T1000 (cell line): ENCODE data around the gene FSTL4.
"Not testable (repeated sequence)": the region's sequence is repeated elsewhere in the genome, so short reads cannot be mapped to it uniquely, and the experiment has no call there.

Experiments
- DNase-seq: peaks from one replicate; lab custom pipeline; 2025; ENCODE audit warnings: mixed read lengths; lab: John Stamatoyannopoulos, UW

The FSTL4 gene

DNA sequence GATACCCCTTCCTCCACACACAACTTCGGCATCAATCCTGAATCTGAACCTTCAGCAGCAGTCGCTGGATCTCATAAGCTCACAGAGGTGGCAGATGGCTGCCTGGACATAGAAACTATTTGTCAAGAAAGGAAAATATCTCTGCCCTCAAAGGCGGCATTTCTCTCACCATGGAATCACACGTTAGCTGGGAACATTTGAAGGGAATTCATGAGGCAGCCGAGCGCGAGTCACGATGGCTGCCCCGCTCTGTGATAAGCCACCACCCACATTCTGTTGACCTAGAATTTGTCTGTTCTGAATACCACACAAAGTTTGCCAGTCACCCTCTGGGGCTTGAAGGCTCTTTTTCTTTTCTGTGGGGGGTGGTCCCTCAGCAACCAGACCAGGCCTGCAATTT, 157.9 kb downstream of the FSTL4 start:
- DNase-seq: no peak

DNA sequence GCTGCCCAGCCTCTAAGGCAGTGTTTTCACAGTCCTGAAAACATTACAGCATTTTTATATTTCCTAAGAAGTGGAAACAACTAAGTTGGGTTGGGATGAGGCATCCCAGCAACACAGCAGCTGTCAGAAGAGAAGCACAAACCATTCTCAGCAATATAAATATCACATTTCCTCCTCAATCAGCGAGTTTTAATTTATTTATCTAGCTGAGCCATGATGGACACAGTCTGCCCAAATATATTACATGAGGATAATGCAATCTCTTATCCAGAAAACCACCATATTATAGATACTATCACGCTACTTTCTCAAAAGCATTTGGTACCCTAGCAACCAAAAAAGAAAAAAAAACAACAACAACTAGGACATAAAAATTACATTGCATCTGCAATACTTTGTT, 158.5 kb downstream of the FSTL4 start:
- no peak for DNase-seq

DNA sequence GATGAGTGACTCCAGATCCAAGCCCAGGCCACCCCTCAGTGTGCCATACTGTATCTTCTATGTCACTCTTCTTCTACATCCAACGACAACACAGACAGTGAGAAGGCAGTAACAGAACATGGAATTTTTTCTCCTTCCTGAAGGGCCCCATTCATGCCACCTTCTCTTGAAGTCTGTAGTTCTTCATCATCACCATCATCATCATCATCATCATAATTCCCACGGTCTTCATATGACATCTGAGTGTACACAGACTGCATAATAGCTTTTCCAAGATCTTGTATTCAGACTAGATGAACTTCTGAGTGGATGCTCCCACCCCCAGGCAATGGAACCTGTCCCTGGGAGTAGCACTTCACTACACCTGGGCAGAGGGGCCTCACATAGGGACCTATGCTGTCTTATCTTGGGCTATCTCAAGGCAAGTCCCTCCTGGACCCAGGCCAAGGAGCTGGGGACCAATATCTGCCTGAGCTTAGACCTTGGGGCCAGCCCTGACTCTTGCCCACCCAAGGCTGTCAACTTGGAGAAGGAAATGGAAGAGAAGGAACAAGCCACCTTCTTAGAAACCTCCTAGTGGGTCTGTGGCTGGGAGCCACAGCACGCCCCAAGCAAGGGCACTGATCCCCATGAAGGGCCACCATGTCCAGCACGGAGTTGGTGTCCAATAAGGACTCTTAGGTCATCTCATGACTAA, 159.1 kb downstream of the FSTL4 start:
- no peak for DNase-seq

DNA sequence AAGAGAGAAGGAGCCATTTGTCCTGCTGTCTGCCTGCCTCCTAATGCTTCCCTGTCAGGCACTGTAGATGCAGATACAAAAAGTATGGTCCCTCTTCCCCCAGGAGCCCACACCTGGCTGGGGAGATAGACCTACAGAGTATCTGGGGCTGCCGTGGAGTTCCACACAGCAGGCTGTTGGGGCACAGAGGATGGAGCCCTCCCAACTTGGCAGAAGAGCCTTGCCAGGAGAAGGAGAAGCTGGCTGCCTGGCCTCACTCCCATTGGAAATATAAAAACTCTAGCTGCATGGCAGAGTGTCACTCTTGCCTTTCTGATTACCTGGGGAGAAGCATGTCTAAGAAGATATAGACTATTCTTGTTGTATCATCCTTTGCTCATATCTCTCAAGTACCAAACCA, 160.4 kb downstream of the FSTL4 start:
- no peak for DNase-seq

DNA sequence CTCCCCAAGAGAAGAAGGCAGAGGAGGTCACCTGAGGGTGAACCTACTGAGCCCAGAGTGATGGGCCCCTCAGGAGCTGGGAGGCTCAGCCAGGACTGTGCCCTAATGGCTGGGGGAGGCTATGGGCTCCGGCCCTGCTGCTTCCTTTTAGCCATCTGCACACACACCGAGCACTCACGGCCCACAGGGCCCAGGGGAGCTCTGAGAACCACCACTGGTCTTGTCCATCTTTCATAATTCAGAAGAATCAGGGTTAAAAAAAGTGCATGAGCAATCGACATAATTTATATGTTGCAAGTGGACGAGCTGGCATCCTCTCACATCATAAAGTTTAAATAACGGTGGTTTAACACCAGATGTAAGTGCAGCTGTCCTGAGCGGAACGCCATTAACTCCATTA, 162.1 kb downstream of the FSTL4 start:
- no peak for DNase-seq

DNA sequence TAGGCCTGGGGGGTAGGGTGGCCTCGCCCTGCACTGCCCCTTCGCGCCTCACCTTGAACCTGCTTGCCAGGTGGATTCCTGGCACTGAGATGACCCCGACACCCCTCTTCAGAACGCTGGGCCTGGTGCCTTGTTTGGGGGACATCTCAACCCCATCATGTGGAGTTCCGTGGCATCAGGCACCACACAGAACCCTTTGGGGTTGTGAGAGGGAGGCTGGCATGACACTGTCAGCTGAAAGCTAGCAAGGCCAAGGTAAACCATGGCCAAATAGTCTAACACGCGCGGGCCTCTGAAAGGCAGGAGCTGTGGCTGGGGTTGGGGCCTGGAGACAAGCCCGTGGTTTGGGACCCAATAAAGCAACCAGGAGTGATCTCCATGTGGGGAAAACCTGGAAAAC, 163.2 kb downstream of the FSTL4 start:
- DNase-seq: no peak

DNA sequence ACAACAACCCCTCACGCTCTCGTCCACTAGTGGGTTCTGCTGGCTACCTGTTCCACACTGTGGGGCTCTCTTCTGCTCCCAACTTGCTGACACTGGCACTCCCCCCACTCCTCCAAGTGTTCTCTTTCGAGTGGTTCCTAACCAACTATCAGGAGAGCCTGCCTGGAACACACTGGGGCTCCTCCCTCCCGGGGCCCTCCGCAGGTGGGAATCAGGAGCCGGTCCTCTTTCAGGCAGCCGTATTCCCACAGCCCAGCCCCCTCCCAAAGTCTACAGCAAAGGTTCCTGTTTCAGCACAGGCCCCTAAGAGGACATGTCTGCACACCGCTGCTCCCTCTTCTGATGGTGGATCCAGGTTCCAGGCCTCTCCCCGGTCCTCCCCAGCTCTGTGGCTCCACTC, 165.9 kb downstream of the FSTL4 start:
- DNase-seq: no peak

DNA sequence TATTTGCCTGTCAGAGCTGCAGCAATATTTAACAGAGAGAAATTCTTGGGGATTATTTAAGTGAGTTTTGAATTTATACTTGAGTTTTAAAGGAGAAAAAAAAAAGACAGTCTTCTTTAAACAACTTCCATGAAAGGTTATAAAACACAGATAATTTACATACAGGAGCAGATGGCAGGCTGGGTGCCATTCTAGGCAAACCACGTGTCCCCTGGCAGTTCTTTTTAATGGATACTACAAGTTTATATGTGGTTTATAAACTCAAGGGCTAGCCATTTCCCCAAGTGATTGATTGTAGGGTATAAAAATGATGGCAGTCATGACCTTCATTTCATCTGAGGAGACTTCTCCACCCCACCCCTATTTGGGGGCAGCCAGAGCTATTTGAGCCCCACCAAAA, 166.6 kb downstream of the FSTL4 start:
- no peak for DNase-seq

DNA sequence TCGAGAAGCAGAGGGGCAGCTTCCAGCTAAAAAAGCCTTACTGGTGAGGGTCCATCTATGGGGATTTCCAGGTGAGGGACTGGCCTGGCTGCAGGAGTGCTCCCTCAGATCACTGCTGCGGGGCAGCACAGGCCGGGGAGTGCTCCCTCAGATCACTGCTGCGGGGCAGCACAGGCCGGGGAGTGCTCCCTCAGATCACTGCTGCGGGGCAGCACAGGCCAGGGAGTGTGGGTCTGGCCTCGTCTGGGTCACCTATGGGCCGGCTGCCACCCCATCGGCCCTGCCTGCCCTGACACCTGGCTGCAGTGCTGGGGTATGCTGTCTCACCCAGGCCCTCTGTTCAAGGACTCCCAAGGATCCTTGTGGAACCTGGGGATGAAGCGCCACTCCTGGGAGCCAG, 167.1 kb downstream of the FSTL4 start:
- DNase-seq: not testable (repeated sequence)

DNA sequence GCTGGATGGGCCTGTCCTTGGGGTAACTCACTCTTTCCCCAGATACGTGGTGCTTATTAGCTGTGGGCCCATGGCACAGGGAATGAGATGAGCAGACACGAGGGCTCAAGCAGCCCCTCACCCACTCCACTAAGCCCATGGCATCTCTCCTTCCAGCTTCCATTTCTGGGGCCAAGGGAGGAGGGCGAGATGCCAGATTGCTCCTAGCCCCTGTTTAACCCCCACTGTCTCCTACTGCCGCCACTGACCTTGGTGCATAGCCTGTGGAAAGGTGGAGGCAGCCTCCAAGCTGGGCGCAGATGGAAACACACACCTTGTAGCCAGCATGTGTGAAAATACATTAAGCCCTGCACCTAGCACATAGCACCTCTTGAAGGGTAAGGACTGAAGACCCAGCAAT, 167.6 kb downstream of the FSTL4 start:
- no peak for DNase-seq

DNA sequence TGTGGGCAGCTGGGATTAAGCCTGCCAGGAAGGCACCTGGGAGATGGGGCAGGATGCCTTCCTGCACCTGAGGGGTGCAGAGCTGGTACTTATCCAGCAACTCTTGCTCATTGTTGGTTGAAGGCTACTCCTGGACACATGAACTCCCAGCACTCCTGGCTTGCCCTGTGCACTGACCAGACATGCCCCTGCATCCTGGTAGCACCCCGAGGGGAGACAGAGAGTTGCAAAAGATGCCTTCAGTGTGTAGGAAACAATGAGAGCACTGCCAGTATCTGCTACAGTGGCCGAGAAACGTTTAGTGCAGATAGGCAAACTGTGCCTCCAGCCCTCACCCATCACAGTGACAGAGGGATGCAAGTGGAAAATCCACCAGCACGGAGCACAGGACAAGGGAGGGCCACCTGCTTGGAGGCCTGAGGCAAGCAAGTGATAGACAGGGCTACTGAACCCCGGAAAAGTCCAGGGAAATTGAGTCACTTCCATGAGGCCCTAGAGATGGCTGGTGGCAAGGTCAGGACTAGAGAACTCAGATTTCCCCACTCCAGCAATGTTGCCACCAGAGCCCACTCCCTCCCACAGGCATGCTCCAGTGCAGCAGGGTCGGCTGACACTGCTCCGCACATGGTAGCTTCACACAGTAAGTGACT, 171.1 kb downstream of the FSTL4 start:
- DNase-seq: no peak

DNA sequence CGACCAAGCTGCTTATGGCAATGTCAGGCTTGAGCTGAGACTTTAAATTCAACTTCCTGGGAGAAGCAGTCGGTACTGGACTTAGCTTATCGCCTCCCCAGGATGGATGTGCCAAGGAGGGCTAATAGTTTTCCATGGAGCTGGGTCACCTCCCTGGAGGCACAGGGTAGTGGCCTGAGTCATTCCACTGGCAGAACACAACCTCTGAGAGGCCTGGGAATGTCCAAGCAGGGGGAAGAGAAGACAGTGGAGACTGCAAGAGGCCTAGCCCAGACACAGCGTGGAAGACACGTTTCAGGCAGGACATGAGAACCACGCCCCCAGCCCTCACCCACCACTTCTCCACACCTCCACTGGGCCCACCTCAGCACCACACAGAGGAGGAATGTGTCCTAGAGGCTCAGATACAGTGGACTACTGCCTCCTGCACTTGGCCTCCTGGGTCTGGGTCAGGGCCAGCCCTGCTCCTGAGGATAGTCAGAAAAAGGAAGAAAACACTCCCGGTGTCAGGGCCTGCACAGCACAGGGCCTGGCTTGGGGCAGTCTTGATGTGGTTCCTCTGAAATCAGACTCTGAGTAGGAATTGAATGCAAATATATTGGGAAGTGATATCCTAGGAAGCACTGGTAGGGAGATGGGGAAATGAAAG, 171.8 kb downstream of the FSTL4 start:
- DNase-seq: no peak

DNA sequence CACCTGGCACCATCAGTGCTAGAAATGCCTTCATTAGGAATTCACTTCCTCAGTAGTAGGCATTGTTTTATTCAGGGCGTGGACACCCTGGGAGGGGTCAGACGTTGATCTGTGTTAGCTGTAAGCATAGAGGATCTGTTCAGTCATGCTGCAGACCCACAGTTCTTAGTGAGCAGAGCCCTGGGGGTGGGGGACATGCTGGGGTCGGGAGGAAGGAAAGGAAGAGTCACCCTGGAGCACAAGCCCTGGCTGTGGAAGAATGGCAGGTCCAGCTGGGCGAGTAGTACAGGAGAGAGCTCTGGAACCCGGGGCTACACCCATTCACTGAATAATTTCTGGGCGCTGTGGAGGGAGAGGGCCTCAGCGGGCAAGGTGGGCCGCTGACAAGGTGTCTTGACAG, 172.5 kb downstream of the FSTL4 start:
- DNase-seq: no peak

DNA sequence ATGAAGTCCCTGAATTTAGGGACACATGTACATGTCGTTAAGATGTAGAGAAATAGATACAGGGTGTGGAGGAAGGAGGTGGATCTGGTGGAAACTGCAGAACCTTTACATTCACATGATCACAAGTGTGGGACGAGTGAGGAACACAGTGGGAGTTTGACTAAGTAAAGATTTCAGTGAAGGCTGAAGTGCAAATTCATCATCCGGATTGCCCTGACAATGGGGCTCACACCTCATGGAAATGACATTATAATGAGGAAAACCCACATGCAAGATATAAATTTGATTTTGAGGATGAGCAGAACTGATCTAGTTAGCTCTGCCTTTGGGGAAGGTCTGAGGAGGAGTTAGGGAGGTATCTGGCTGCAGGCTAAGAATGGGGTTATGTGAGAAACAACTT, 173.9 kb downstream of the FSTL4 start:
- DNase-seq: no peak

DNA sequence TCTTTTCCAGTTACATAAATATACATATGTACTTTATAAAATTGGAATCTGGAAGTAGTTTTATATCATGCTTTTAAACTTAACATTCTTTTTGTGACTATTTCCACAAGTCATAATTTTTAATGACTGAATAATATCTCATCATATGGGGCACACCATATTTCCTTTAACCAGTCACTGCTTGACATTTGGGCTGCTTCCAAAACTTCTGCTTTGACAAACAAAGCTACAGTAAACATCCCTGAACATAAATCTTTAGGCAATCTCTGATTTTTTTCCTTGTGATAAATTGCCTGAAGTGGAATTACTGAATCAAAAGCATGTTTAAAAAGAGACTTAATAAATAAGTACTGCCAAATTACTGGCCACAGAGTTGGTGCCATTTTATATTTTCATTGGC, 178.0 kb downstream of the FSTL4 start:
- no peak for DNase-seq

DNA sequence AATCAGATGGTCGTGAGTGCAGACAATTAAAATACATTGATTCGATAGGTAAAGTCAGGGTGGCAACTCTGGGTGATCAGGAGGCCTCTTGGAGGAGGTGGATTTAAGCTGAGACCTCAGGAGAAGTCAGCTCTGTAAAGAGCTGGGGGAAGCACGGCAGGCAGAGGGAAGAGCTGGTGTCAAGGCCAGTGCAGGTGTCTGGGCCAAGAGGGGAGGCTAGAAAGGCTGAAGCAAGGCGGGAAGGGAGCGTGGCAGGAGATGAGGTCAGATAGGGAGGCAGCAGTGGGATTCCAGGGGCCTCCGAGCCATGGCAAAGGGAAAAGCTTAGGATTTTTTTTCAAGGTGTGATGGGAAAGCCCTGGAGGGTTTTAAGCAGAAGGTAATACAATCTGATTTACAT, 178.7 kb downstream of the FSTL4 start:
- no peak for DNase-seq

DNA sequence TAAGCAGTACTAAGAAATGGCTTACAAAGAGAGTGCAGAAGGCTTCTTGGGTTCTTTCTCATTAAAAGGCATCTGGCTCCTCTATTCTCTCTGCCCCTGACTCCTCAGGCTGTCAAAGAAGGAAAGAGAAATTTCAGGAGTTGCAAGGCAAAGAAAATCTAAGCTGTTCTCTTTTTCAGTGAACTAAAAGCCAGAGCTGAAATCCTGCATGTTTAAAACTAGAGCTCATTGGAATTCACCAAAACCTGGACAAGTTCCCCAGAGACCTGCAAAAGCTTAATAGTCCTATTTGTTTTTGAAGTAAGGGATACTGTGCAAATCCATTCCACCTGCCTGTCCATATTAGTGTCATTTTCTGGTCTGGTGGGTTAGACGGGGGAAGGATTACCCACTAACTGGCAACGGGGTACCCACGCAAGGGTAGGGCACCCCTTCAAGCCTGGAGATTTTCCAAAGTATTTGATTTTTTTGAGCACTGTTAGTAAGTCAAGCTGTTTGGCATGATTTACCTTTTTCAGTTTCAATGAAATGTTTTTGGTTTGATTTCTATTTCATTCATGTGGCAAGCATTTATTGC, 179.3 kb downstream of the FSTL4 start:
- no peak for DNase-seq

DNA sequence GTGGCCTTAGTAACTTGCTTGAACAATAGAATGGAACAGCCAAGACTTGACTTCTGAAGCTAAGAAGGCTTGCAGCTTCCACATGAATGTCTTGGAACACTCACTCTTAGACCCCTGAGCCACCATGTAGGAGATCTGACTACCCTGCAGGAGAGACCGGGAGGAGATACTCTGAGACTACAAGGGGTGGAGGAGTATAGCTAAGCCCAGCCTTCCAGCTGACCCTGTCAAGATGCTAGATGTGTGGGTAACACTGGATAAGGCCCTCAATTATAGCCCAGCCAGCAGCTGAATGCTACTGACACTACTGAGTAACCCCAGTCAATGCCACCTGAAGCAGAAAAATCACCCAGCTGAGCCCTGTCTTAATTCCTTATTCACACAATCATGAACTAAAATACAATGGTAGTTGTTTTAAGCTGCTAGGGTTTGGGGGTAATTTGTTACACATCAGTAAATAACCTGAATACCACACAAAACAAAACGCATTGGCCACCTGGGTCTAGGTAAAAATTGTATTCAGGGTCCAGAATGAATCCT, 180.9 kb downstream of the FSTL4 start:
- DNase-seq: no peak

DNA sequence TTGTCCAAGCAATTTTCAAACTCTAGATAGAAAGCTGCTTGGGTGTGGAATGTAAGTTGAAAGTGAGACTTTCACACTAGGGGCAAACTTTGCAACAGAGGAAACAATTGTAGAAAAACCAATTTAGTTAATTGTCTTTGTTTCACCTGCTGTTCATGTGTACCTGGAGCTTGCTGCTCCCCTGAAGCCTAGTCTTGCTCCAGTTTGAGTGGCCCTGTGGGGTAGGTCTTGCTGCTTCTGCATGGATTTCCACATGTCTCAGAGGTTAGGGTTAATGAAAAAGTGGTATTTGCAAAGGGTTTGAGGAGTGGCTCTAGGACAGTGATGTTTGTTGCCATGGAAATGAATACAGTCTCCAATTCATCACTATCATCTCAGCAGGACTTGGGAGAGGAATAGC, 182.2 kb downstream of the FSTL4 start:
- no peak for DNase-seq

DNA sequence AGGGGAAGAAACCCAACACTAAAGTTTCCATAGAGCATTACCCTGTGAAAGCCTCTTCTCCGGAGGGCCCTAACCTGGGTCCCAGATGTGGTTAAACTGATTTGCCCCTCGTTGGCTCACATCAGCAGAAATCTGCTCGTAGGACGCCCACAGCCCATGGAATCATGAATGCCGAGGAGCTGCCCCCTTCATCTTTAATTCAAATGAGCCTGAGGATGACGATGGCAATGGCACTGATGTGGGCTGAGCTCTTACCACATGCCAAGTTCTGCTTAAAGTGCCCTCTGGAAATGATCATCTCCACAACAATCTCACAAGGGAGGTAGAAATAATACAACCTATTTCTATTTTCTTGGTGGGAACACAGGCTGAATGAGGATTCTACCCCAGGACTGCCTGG, 183.3 kb downstream of the FSTL4 start:
- no peak for DNase-seq

DNA sequence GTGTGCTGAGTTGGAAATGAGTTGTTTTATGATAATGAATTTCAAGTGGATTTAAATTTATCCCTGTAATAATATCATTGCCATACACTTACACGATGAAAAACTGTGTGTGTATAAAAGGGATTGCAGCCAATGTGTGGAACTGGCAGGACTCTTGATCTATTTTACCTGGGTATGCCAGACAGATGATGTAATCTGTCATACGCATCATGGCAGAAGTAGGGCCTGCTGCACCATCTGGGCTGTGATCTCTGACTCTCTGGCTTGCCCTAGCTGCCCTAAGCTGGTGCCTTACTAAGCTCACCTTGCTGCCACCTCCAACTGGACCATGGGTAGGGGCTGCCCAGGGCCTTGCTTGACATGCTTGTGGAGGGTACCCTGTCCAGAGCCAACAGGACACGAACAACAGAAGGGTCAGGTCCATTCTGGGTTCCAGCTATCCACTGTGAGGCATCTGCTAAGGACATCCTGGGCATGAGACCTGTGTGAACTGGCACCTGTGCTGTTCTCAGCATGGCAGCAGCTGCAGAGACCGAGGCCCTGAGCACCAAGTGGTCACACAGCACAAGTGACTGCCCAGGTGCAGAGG, 184.2 kb downstream of the FSTL4 start:
- DNase-seq: no peak

DNA sequence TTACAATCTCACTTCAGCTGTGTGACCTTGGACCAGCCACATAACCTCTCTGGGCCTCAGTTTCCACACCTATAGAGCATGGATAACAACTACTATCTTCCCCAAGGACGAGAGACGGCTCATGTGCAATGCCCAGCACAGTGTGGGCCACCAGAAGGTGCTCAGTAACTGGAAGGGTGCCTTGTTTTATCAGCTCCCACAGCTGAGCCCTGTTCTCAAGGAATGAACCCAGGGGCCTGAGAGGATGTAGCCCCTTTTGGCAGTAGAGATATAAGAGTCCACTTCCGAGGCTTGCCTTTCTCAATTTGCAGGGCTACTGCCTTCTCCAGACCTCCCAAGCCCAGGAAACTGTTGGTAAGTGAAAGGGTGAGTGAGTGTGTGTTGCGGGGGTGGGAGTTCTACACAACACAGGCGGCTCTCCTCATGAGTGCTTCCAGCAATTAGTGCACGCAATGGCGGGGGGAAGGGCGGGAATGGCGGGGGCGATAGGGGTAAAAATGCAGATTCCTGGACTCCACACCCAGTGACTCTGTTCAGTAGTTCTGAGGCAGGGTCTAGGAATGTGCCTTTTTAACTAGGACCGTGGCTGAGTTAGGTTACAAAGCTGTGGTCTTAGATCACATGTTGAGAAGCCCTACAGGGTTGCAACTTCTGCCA, 185.1 kb downstream of the FSTL4 start:
- no peak for DNase-seq
